Heart left ventricle (tissue), 16 donors: ENCODE measurements around the gene NSF. TPM values are rescaled to one million over a fixed set of nuclear protein-coding genes. Genes with fewer than 3 reads are reported as not detected.
"Not testable (repeated sequence)": the region's sequence is repeated elsewhere in the genome, so short reads cannot be mapped to it uniquely, and the experiment has no call there.

Experiments used
- ATAC-seq, 4 donors: fragments of 200-7000 bp; cut with Tn5 transposase; one replicate each; pipeline ENCODE4 v1.9.1; 2020 to 2022; ENCODE audit warnings: moderate library complexity in 4 of 4, mild to moderate bottlenecking in 3 of 4, moderate number of reproducible peaks in 1 of 4
- DNase-seq, 5 donors: peaks; one replicate each; pipeline ENCODE4 v3.0.0-alpha.2; 2020
- H3K27ac ChIP-seq, 12 donors: fragments of 200-600 bp; sonication (generic) in 4 of 12; one replicate each; pipeline versions ENCODE4 v1.5.0 to v1.8.0; 2016 to 2022; ENCODE audit warnings: mild to moderate bottlenecking in 2 of 12
- H3K27me3 ChIP-seq, 9 donors: fragments of 200-600 bp; sonication (generic) in 2 of 9; one replicate each; pipeline versions ENCODE4 v1.5.1 to v1.8.0; 2016 to 2022; ENCODE audit warnings: mild to moderate bottlenecking in 3 of 9
- H3K36me3 ChIP-seq, 9 donors: fragments of 200-600 bp; sonication (generic) in 2 of 9; one replicate each; pipeline versions ENCODE4 v1.5.0 to v1.8.0; 2018 to 2022; ENCODE audit warnings: mild to moderate bottlenecking in 2 of 9
- H3K4me1 ChIP-seq, 12 donors: fragments of 200-600 bp; sonication (generic) in 4 of 12; one replicate each; pipeline versions ENCODE4 v1.5.0 to v1.8.0; 2016 to 2022; ENCODE audit warnings: mild to moderate bottlenecking in 3 of 12
- H3K4me3 ChIP-seq, 12 donors: fragments of 200-600 bp; sonication (generic) in 4 of 12; one replicate each; pipeline versions ENCODE4 v1.5.0 to v1.8.0; 2017 to 2022; ENCODE audit warnings: mild to moderate bottlenecking in 9 of 12, moderate library complexity in 4 of 12
- H3K9me3 ChIP-seq, 12 donors: fragments of 200-600 bp; sonication (generic) in 4 of 12; one replicate each; pipeline versions ENCODE4 v1.5.0 to v1.8.0; 2016 to 2022; ENCODE audit warnings: mild to moderate bottlenecking in 1 of 12
- whole genome bisulfite sequencing, 4 donors: extraction: QIAGEN DNeasy Blood & Tissue Kit in 2 of 4; methylation state at CpG; one replicate each; pipeline versions ENCODE4 v1.1.5 to v1.1.7; 2013 to 2018; 5-methylcytosine and 5-hydroxymethylcytosine counted together
- intact Hi-C, 10 donors: fragments of 100-400 bp; cut with DNase I; formaldehyde crosslinking; loops; one replicate each; pipeline versions ENCODE4 v1.11.1 to v1.14.2; 2022
- long read RNA-seq, 3 donors: library from polyadenylated mRNA; unstranded; transcript quantifications; one replicate each; pipeline ENCODE4 v2.0.0, GENCODE V29; 2020 to 2021
- polyA plus RNA-seq, 2 donors: library from polyadenylated mRNA; stranded (reverse); fragments of 200-250 nt; gene quantifications; one replicate each; pipeline ENCODE4 v1.2.3, GENCODE V29; 2013
- total RNA-seq, 9 donors: library from RNA; depleted of rRNA in 2 of 9; stranded (reverse); fragments of >200 nt in 2 of 9; fragmentation: NEBNext Ultra II Directional in 3 of 9; extraction: Animal tissue kit (Norgen Biotek cat#: 25700) in 3 of 9; gene quantifications; one replicate each; pipeline versions ENCODE4 v1.1.0 to v1.2.4, GENCODE V29; 2016 to 2023
- donor health status: ischemic (EF 13 %, LVEDD 7.1; RV severe dilation, severe dysfunction).
- donor health status: healthy with polysubstance abuse.
- donor health status: DM: no; HTN: yes; CAD: no.
- donor health status: DM: no; HTN: no; CAD: no.
- donor health status: ischemic (EF 25% LVEDD 6.9; RV normal size, moderate dysfunction).
- donor health status: ischemic (EF 25% LVEDD 5.7; RV mildly dilated, moderate dysfunction).
- donor health status: healthy.
- donor health status: DM: yes; HTN: yes; CAD: no.
- donor health status: ischemic (EF 35%, LVEDD 5.7; RV mildly dilated, moderate dysfunction).
- donor health status: nonischemic (EF 11% LVEDD 7.7; RV severe dilation, severe dysfunction).
- donor health status: DM: yes; HTN: yes; CAD: no.
- donor health status: PGD.
- donor health status: ischemic (EF 29% LVEDD 5.4; RV normal size, mild dysfunction).
- donor health status: nonischemic (EF 23%, LVEDD 6.1; RV moderate dilation, normal function).

NSF gene
- 10 to 100 TPM; 11.4 to 33.9 (median 21.0) TPM for total RNA-seq
- polyA plus RNA-seq, result 10 to 100 TPM in 1 of 2 donors, 1 to 10 TPM in 1; 5.4 to 23.8 TPM
- long read RNA-seq, donor 1, transcript NSF-201 (21 exons, 3,983 nt), result major isoform, 23 of 36 reads
- long read RNA-seq, donor 1, partial matches to known transcripts, result 8 of 36 reads
- long read RNA-seq, donor 1, other reads (novel, unspliced or antisense), result 4 of 36 reads
- long read RNA-seq, donor 2, transcript NSF-201 (21 exons, 3,983 nt), result major isoform, 80 of 111 reads
- long read RNA-seq, donor 2, transcript NSF-206 (20 exons, 2,667 nt), result minor isoform, 6 of 111 reads
- long read RNA-seq, donor 2, partial matches to known transcripts, result 16 of 111 reads
- long read RNA-seq, donor 2, other reads (novel, unspliced or antisense), result 9 of 111 reads
- long read RNA-seq, donor 3, transcript NSF-201 (21 exons, 3,983 nt), result major isoform, 28 of 34 reads
- long read RNA-seq, donor 3, partial matches to known transcripts, result 1 of 34 reads
- long read RNA-seq, donor 3, other reads (novel, unspliced or antisense), result 4 of 34 reads

DNA sequence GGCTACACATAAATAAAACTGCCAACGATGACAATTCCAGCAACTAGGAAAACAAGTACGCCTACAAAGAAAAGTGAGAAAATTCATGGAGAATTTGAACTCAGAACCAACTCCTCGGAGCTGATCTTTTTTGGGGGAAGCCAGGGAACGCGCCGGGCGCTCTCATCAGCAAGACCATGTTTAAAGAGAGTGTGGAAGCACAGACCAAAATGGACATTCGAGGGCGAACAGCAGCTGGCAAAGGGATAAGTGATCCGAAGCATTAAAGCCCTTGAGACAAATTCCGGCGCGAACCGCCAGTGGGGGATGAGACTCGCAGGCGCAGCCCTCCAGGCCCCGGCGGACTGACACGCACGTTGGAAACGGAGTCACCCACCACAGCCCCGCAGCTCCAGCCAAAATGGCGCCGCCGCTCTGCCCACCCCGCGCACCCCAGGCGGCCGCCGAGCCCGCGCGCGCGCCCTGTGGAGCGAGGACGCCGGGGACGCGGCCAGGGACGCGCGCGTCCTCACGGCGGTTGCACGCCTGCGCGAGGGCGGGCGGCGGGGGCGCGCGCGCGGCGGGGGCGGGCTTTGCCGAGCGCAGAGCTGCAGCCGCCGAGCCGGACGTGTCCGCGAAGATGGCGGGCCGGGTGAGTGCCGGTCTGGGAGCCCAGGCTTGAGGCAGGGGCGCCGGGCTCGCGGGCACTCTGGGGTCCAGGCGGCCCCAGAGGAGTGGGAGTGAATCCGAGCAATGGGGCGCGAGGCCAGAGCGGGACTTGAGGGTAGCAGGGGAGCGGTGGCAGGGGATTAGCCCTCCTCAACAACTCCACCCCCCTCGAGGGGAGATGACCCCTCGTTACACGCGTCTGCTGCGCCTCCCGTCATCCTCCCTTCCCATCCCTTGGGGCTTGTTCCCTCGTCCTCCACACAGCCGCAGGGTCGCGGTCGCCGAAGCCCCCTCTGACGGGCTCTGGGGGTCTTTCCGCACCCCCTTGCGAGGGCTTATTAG, at the start of gene NSF:
Gene NSF, plus strand, starts transcription at position 513 of the 990 bp plus-strand sequence. Its CDS starts 107 bp downstream, at position 620.
- peak; percentile 87 to 98 (median 96) for ATAC-seq
- H3K9me3 ChIP-seq, intact Hi-C loops, H3K27ac ChIP-seq, DNase-seq, H3K4me1 ChIP-seq, H3K36me3 ChIP-seq, H3K27me3 ChIP-seq, H3K4me3 ChIP-seq: not testable (repeated sequence)
- WGBS, 4 donors, result no CpG with 5 or more reads among the region's 95 CpGs

DNA sequence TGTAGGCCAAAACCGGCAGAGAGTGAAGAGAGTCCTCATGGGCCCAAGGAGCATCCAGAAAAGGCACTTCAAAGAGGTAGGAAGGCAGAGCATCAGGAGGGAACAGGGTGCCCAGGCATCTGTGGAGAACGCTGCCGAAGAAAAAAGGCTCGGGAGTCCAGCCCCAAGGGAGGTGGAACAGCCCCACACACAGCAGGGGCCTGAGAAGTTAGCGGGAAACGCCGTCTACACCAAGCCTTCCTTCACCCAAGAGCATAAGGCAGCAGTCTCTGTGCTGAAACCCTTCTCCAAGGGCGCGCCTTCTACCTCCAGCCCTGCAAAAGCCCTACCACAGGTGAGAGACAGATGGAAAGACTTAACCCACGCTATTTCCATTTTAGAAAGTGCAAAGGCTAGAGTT, 41.9 kb upstream of the NSF start:
- WGBS, 4 donors, result 90 to 95% (median 93%) methylated on average over 6 to 9 of the region's 10 CpGs
- ATAC-seq, H3K9me3 ChIP-seq, DNase-seq, H3K27me3 ChIP-seq, intact Hi-C loops, H3K27ac ChIP-seq, H3K4me1 ChIP-seq, H3K4me3 ChIP-seq: not testable (repeated sequence)
- peaks cover 0 to 18% (median 0%) of the 10 kb centered on the region in 9 donors for H3K36me3 ChIP-seq

DNA sequence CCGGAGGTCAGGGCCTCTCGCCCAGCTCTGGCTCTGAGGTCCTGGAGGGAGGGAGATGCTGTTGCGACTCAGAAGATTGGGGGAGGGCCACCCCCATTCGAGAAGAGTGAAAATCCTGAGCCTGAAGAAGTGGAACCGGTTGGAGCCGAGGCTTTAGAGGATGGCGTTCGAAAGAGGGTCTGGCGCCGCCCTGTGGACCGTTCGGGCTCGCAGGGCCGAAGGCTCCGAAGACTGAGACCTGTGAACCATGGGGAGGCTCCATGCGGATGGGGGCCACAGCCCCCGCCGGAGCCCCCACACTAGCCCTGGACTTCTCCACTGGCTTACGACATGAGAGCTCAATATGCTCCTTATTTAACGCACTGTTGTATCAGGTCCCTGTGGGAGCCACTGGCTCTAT, 31.3 kb upstream of the NSF start:
- intact Hi-C loops, H3K9me3 ChIP-seq, H3K27ac ChIP-seq, H3K4me1 ChIP-seq, H3K36me3 ChIP-seq, H3K27me3 ChIP-seq, DNase-seq, H3K4me3 ChIP-seq: not testable (repeated sequence)
- ATAC-seq, result peak in 2 of 4 donors; percentile 45 to 54
- WGBS, 4 donors, result no CpG with 5 or more reads among the region's 20 CpGs

DNA sequence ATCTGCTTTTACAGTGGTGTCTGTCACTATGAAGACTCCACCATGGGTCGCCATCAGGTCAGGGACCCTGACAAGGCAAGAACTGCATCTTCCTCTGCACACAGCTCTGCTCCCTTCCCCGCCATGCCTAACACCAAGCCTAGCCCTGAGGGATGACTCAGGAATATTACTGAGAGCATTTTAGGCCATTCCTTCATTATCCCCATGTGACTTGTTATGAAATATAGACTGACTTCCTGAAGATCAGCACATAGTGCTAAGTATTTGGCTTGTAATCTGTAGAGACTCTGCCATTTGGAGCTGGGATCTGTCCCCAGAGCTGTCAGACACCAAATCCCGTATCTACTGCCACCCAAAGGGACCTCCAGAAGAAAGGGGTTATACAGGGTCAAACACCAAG, 30.4 kb upstream of the NSF start:
- DNase-seq, H3K4me3 ChIP-seq, H3K4me1 ChIP-seq, H3K27me3 ChIP-seq, H3K27ac ChIP-seq, H3K9me3 ChIP-seq, intact Hi-C loops, H3K36me3 ChIP-seq: not testable (repeated sequence)
- peak in 3 of 4 donors; percentile 71 to 93 (median 84) for ATAC-seq
- no CpG with 5 or more reads among the region's 3 CpGs for WGBS, 4 donors

DNA sequence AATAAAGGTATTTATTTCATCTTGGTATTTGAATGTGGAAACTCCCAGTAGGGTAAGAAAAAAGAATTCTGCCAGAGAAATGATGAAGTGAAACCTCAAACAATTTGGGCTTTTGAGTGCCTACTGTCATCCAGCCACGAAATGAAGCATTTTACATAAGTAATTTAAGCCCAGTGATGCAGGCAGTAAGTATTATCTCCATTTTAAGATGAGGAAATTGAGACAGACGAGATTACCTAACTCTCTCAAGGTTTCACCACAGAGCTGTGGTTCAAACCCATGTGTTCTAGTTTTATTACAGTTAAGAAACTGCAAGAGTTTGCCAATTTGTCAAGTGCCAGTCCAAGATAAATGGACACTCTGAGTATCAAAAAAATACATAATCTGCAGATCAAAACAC, 24.2 kb upstream of the NSF start:
- peak in 1 of 4 donors; percentile 61 for ATAC-seq
- H3K36me3 ChIP-seq, DNase-seq, intact Hi-C loops, H3K4me1 ChIP-seq, H3K9me3 ChIP-seq, H3K27me3 ChIP-seq, H3K27ac ChIP-seq, H3K4me3 ChIP-seq: not testable (repeated sequence)
- WGBS, 4 donors, result no CpG with 5 or more reads among the region's 2 CpGs

DNA sequence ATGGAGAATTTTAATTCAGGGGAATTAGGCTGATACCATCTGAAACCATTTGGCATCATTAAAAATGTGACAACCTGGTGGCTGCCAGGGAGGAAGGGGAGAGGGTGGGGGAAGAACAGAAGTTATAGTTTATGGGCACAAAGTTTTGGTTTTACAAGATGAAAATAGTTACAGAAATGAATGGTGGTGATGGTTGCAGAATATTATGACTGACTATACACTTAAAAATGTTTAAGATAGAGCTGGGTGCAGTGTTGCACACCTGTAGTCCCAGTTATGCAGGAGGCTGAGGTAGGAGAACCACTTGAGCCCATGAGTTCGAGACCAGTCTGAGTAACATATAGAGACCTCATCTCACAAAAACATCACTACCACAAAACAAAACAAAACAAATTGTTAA, 23.5 kb upstream of the NSF start:
- DNase-seq, H3K27me3 ChIP-seq, intact Hi-C loops, ATAC-seq, H3K4me1 ChIP-seq, H3K27ac ChIP-seq, H3K9me3 ChIP-seq, H3K36me3 ChIP-seq, H3K4me3 ChIP-seq: not testable (repeated sequence)
- WGBS, 4 donors, result no CpG with 5 or more reads among the region's 1 CpG

DNA sequence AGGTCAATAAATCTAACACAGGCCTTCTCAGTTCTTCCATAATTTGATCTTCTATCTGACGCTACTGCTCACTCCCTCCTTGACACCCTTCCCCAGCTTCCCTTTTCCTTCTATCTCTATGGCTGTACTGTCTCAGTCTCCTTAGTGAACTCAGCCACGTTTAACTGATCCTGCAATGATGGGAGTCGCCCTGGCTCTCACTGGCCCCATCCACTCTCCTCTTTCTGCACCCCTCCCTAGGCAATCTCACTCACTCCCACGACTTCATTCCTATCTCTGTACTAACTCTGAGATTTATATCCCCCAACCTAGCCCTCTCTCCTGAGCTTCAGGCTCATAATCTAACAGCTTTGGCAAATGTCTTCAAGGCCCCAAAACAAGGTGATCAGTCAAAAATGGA, 18.7 kb upstream of the NSF start:
- intact Hi-C loops, H3K9me3 ChIP-seq, DNase-seq, H3K4me3 ChIP-seq, H3K4me1 ChIP-seq, H3K27me3 ChIP-seq, ATAC-seq, H3K27ac ChIP-seq, H3K36me3 ChIP-seq: not testable (repeated sequence)
- WGBS, 4 donors, result no CpG with 5 or more reads among the region's 4 CpGs

DNA sequence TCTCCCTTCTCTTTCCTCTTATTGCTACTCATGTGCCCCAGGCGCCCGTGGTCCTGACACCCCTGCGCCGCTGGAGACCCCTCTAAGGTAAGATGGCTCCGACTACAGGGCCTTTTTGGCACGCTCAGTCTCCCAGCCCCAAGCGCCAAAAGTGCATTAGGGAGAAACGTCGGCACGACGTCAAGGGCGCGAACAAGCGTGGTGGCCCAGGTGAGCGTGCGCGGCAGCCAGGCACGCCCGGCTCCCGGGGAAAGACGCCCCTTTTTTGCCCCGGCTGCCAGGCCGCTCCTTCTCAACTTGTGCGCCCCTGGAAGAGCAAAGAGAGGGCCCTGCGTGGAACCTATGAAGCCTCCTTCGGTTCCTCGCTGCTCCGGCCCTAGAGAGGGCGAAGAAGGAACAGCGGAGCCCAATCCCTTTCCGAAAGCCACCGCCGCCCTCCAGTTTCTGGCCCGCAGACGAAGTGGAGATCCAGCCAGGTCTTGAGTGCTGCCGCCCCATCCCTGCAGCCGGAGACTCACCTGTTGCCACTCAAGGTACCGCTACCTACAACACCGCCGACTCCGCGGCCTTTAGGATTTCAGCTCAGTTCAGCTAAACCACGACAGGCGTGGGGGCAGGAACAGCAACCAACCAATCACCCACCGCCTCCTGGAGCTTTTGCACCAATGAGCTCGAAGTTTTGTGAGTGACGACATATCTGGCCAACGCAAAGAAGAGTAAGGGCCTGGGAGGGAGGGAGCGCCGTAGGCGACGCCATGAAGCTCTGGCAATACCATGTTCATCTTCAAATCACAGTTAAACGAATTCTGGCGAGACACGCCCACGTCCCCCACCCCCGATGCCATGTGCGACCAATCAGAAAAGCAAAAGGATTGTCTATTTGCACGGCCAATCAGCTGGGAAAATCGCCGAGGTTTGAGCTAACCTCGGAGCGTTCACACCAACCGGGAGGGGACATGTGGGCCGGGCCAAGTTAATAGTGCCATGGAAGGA, 11.1 kb upstream of the NSF start, which contains the start of gene ARL17A:
Gene ARL17A, minus strand, starts transcription at position 609 of the 993 bp plus-strand sequence. CDS start 3,369 bp downstream, outside the sequence.
- Histone ChIP-seq H3K4me3 (peak within 1 kb of the TSS in 9 of 12 donors; percentile 20 to 50 (median 38)), H3K27ac (peak within 1 kb of the TSS in 9 of 12 donors; percentile 4 to 75 (median 41))
- H3K4me1 ChIP-seq, H3K36me3 ChIP-seq, H3K9me3 ChIP-seq, intact Hi-C loops, H3K27me3 ChIP-seq: not testable (repeated sequence)
- peak; percentile 73 to 91 (median 89) for DNase-seq
- ATAC-seq, result peak; percentile 96 to 99 (median 98)
- WGBS, 4 donors, result 0 to 1% methylated on average over 10 to 15 of the region's 65 CpGs; no CpG with 5 or more reads in 2 of the 4 donors

DNA sequence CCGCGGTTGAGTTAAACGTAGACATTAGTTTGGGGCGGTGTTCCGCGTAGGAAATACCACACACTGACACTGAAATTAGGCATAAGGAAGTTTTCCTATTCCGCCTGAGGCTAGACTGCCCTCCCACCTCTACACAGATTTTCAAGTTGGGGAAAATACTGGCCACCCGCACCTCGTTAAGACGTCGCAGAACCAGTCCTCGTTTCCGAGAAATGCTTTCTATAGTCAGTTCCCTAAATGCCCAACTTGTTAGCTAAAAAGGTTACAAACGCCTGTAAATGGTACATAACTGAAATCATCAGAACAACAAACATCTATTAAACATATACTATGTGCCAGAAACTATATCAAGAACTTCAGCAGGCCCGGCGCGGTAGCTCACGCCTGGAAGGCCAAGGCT, 10.4 kb upstream of the NSF start:
- H3K36me3 ChIP-seq, H3K27me3 ChIP-seq, intact Hi-C loops, DNase-seq, H3K9me3 ChIP-seq, ATAC-seq, H3K4me1 ChIP-seq: not testable (repeated sequence)
- WGBS, 4 donors, result 5 to 23% (median 5%) methylated on average over 5 to 8 of the region's 18 CpGs; no CpG with 5 or more reads in 1 of the 4 donors
- H3K27ac ChIP-seq, result peak overlapping the region in 9 of 12 donors; percentile 4 to 75 (median 41)
- H3K4me3 ChIP-seq, result peak overlapping the region in 9 of 12 donors; percentile 20 to 50 (median 38)
